GM23338 (cell line): Measurements from ENCODE around the gene ATP6V1A. TPM values are rescaled to one million over a fixed set of nuclear protein-coding genes. Genes with fewer than 3 reads are reported as not detected.

Experiments
- ATAC-seq: fragments of 200-7000 bp; cut with Tn5 transposase; 3 replicates; pipeline ENCODE4 v1.9.1; 2020
- DNase-seq: peaks from one replicate; pipeline ENCODE4 v3.0.0-alpha.2; 2015; ENCODE audit warnings: low spot score
- H2AFZ ChIP-seq: fragments of 200-600 bp; sonication (generic); 2 replicates; pipeline ENCODE4 v1.8.0; 2016; ENCODE audit warnings: antibody characterized with exemption, mild to moderate bottlenecking, moderate library complexity
- H3F3A ChIP-seq: fragments of 200-600 bp; sonication (generic); replicated peaks from 2 replicates; pipeline ENCODE4 v1.8.0; 2017; ENCODE audit warnings: antibody characterized with exemption, mixed run types, low read depth
- H3K27ac ChIP-seq: fragments of 200-600 bp; sonication (generic); 2 replicates; pipeline ENCODE4 v1.6.1; 2016; ENCODE audit warnings: low read depth
- H3K27me3 ChIP-seq: fragments of 200-600 bp; sonication (generic); 2 replicates; pipeline ENCODE4 v1.8.0; 2016; ENCODE audit warnings: mild to moderate bottlenecking, mixed run types, moderate library complexity; ENCODE audit not compliant: insufficient read depth
- H3K36me3 ChIP-seq: fragments of 200-600 bp; sonication (generic); 2 replicates; pipeline ENCODE4 v1.8.0; 2016; ENCODE audit warnings: mild to moderate bottlenecking; ENCODE audit not compliant: insufficient read depth
- H3K4me1 ChIP-seq: fragments of 200-600 bp; sonication (generic); 2 replicates; pipeline ENCODE4 v1.8.0; 2016; ENCODE audit warnings: mild to moderate bottlenecking, moderate library complexity; ENCODE audit not compliant: insufficient read depth
- H3K4me2 ChIP-seq: fragments of 200-600 bp; sonication (generic); 2 replicates; pipeline ENCODE4 v1.7.1; 2017; ENCODE audit warnings: mixed run types
- H3K4me3 ChIP-seq: fragments of 200-600 bp; sonication (generic); 2 replicates; pipeline ENCODE4 v1.6.1; 2016; ENCODE audit warnings: mixed run types
- H3K79me2 ChIP-seq: fragments of 200-600 bp; sonication (generic); replicated peaks from 2 replicates; pipeline ENCODE4 v1.8.0; 2017; ENCODE audit warnings: mild to moderate bottlenecking; ENCODE audit not compliant: insufficient read depth
- H3K9me2 ChIP-seq: fragments of 200-600 bp; sonication (generic); 2 replicates; pipeline ENCODE4 v1.8.0; 2017; ENCODE audit not compliant: insufficient read depth
- H4K20me1 ChIP-seq: fragments of 200-600 bp; sonication (generic); replicated peaks from 2 replicates; pipeline ENCODE4 v1.8.0; 2017; ENCODE audit warnings: mild to moderate bottlenecking; ENCODE audit not compliant: insufficient read depth
- H3K27ac Mint-ChIP-seq: 2 replicates; pipeline ENCODE4 v1.8.0; 2020; ENCODE audit warnings: inconsistent platforms, mild to moderate bottlenecking, moderate library complexity, mixed read lengths
- H3K27me3 Mint-ChIP-seq: 3 replicates; pipeline ENCODE4 v1.8.0; 2022; ENCODE audit warnings: low read depth, mild to moderate bottlenecking, moderate library complexity, mixed read lengths, inconsistent platforms; ENCODE audit not compliant: insufficient read depth, poor library complexity
- H3K36me3 Mint-ChIP-seq: 3 replicates; pipeline ENCODE4 v1.8.0; 2021; ENCODE audit warnings: low read depth, mild to moderate bottlenecking, inconsistent platforms, moderate library complexity, mixed read lengths
- H3K4me1 Mint-ChIP-seq: 3 replicates; pipeline ENCODE4 v1.8.0; 2020; ENCODE audit warnings: mild to moderate bottlenecking, inconsistent platforms, mixed read lengths
- H3K4me3 Mint-ChIP-seq: 3 replicates; pipeline ENCODE4 v1.8.0; 2021; ENCODE audit warnings: moderate library complexity, mild to moderate bottlenecking, inconsistent platforms, mixed read lengths
- H3K9me3 Mint-ChIP-seq: 3 replicates; pipeline ENCODE4 v1.8.0; 2020; ENCODE audit warnings: moderate library complexity, mild to moderate bottlenecking, inconsistent platforms, mixed read lengths
- NANOG ChIP-seq: IDR thresholded peaks from 2 replicates; pipeline ENCODE4 v1.6.1; 2016; ENCODE audit warnings: antibody characterized with exemption, borderline replicate concordance
- REST ChIP-seq: IDR thresholded peaks from one replicate; pipeline ENCODE4 v1.6.1; 2018; ENCODE audit warnings: antibody characterized with exemption; ENCODE audit not compliant: unreplicated experiment
- STAT1 ChIP-seq: IDR thresholded peaks from one replicate; pipeline ENCODE4 v1.6.1; 2016; ENCODE audit warnings: antibody characterized with exemption; ENCODE audit not compliant: unreplicated experiment
- ZNF331 ChIP-seq: fragments of 250-450 bp; sonication (Bioruptor Pico); IDR thresholded peaks from 2 replicates; pipeline ENCODE4 v1.5.0; 2020; ENCODE audit warnings: low read depth, mild to moderate bottlenecking, moderate library complexity
- ZNF462 ChIP-seq: fragments of 250-450 bp; sonication (Bioruptor Pico); IDR thresholded peaks from 2 replicates; pipeline ENCODE4 v1.5.0; 2020; ENCODE audit warnings: mild to moderate bottlenecking, moderate library complexity
- polyA plus RNA-seq: library from polyadenylated mRNA; unstranded; fragments of >200 nt; fragmentation: Nextera tagmentation; extraction: Ambion mirVana; gene quantifications from 2 replicates; pipeline ENCODE4 v1.2.1, GENCODE V29; 2016
- total RNA-seq: library from RNA; depleted of rRNA; stranded (reverse); fragments of >200 nt; shearing (Covaris generic); gene quantifications from 2 replicates; pipeline ENCODE4 v1.2.3, GENCODE V29; 2014
- TF ChIP-seq, protein P1 (sequence below): IDR thresholded peaks from 2 replicates; pipeline ENCODE4 v1.6.1; 2016; ENCODE audit warnings: antibody characterized with exemption
- TF ChIP-seq, protein P2 (sequence below), 2 experiments: fragments of 200-600 bp in 1 of 2; sonication (generic) in 1 of 2; conservative IDR thresholded peaks; 2 replicates each; pipeline versions ENCODE4 v1.5.1 to v1.6.1; 2016 to 2017; ENCODE audit warnings: antibody characterized with exemption in 2 of 2, low read depth in 2 of 2, mild to moderate bottlenecking in 2 of 2, moderate library complexity in 1 of 2

Gene ATP6V1A
- total and polyA plus RNA-seq, 2 experiments from 2014 or later, result 38.0 to 87.3 TPM

DNA sequence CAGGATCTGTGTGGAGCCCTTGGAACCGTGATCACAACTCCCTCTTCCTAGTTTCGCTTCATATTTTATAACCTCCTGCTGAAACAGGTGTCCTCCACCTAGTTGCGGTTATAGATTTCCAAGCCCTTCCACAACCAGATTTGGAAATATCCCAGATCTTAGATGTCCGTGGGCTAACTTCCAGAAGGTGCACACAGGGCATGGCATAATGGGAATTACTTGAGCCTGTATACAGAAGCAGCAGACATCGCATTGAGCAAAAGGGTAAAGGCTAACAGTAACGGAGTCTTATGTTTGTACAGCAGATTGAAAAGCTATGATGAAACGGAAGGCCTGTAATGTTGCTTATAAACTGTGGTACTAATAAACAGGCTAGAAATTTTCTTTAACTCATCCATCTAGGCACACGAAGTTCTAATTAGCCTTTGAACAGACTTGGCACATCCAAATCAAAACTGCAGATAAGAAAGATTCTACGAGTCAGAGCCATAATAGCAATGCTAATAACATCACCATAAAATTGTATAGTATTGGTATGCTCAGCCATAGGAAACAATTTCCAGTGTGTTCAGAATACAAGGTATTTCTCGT lies 49.2 kb upstream of the ATP6V1A start (continued):
- TF ChIP-seq, protein P1, sequence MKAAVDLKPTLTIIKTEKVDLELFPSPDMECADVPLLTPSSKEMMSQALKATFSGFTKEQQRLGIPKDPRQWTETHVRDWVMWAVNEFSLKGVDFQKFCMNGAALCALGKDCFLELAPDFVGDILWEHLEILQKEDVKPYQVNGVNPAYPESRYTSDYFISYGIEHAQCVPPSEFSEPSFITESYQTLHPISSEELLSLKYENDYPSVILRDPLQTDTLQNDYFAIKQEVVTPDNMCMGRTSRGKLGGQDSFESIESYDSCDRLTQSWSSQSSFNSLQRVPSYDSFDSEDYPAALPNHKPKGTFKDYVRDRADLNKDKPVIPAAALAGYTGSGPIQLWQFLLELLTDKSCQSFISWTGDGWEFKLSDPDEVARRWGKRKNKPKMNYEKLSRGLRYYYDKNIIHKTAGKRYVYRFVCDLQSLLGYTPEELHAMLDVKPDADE, result no peak
- TF ChIP-seq REST (no peak), STAT1 (no peak)
- TF ChIP-seq, protein P2, sequence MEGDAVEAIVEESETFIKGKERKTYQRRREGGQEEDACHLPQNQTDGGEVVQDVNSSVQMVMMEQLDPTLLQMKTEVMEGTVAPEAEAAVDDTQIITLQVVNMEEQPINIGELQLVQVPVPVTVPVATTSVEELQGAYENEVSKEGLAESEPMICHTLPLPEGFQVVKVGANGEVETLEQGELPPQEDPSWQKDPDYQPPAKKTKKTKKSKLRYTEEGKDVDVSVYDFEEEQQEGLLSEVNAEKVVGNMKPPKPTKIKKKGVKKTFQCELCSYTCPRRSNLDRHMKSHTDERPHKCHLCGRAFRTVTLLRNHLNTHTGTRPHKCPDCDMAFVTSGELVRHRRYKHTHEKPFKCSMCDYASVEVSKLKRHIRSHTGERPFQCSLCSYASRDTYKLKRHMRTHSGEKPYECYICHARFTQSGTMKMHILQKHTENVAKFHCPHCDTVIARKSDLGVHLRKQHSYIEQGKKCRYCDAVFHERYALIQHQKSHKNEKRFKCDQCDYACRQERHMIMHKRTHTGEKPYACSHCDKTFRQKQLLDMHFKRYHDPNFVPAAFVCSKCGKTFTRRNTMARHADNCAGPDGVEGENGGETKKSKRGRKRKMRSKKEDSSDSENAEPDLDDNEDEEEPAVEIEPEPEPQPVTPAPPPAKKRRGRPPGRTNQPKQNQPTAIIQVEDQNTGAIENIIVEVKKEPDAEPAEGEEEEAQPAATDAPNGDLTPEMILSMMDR (conservative IDR thresholded peaks at IDR 0.05; ENCODE audit: low read depth in 2 of 2), result no peak

- peaks cover 24% of the 10 kb centered on the region for H3K79me2 ChIP-seq
- Mint-ChIP-seq H3K27me3 (peaks cover 2% of the 10 kb centered on the region), H3K9me3 (no peaks in the 10 kb centered on the region), H3K27ac (peak overlapping the region; percentile 32; the same call in 1 of the 2 replicates), H3K4me1 (peaks cover 13% of the 10 kb centered on the region), H3K4me3 (no peak overlapping the region), H3K36me3 (peaks cover 3% of the 10 kb centered on the region; the same call in 1 of the 3 replicates)
- peak overlapping the region; percentile 86 for H3K4me2 ChIP-seq
- no peaks in the 10 kb centered on the region for H3K9me2 ChIP-seq
- no peak overlapping the region for H3K27ac ChIP-seq
- H2AFZ ChIP-seq, result no peak overlapping the region
- no peaks in the 10 kb centered on the region for H3K36me3 ChIP-seq
- DNase-seq, result no peak
- no peak for ATAC-seq
- no peaks in the 10 kb centered on the region for H3K27me3 ChIP-seq
- H3F3A ChIP-seq, result no peaks in the 10 kb centered on the region; the same call in 1 of the 2 replicates
- no peaks in the 10 kb centered on the region for H4K20me1 ChIP-seq
- peaks cover 18% of the 10 kb centered on the region for H3K4me1 ChIP-seq
- peak overlapping the region; percentile 62 for H3K4me3 ChIP-seq
- no peak for TF ChIP-seq ZNF462 (CRISPR knock-in tag)
- no peak for TF ChIP-seq ZNF331
- no peak for TF ChIP-seq REST
- no peak for TF ChIP-seq NANOG
Observed at GRCh38 chr3:113698213-113698742, 48.6 kb upstream of the ATP6V1A start.
